BLaER1 (cell line): ENCODE data around the gene PRG3.

ENCODE experiments used
- H3K27ac ChIP-seq: shearing (Covaris generic); formaldehyde crosslinking; 2 replicates; pipeline ENCODE4 v1.8.1; 2022
- H3K27me3 ChIP-seq: shearing (Covaris generic); formaldehyde crosslinking; 2 replicates; pipeline ENCODE4 v1.8.1; 2022
- H3K36me3 ChIP-seq: shearing (Covaris generic); formaldehyde crosslinking; 2 replicates; pipeline ENCODE4 v1.8.1; 2022
- H3K4me1 ChIP-seq: shearing (Covaris generic); formaldehyde crosslinking; 2 replicates; pipeline ENCODE4 v1.8.1; 2022
- H3K4me2 ChIP-seq: shearing (Covaris generic); formaldehyde crosslinking; 2 replicates; pipeline ENCODE4 v1.8.1; 2022
- H3K4me3 ChIP-seq: shearing (Covaris generic); formaldehyde crosslinking; 2 replicates; pipeline ENCODE4 v1.8.1; 2022
- H3K9ac ChIP-seq: shearing (Covaris generic); formaldehyde crosslinking; 2 replicates; pipeline ENCODE4 v1.8.1; 2022
- H3K9me3 ChIP-seq: shearing (Covaris generic); formaldehyde crosslinking; 2 replicates; pipeline ENCODE4 v1.8.1; 2022
- H4K20me1 ChIP-seq: shearing (Covaris generic); formaldehyde crosslinking; 2 replicates; pipeline ENCODE4 v1.8.1; 2022
- Cebpa-rat ChIP-seq: shearing (Covaris generic); IDR thresholded peaks from 2 replicates; pipeline ENCODE4 v1.8.1; 2022

Gene PRG3

DNA sequence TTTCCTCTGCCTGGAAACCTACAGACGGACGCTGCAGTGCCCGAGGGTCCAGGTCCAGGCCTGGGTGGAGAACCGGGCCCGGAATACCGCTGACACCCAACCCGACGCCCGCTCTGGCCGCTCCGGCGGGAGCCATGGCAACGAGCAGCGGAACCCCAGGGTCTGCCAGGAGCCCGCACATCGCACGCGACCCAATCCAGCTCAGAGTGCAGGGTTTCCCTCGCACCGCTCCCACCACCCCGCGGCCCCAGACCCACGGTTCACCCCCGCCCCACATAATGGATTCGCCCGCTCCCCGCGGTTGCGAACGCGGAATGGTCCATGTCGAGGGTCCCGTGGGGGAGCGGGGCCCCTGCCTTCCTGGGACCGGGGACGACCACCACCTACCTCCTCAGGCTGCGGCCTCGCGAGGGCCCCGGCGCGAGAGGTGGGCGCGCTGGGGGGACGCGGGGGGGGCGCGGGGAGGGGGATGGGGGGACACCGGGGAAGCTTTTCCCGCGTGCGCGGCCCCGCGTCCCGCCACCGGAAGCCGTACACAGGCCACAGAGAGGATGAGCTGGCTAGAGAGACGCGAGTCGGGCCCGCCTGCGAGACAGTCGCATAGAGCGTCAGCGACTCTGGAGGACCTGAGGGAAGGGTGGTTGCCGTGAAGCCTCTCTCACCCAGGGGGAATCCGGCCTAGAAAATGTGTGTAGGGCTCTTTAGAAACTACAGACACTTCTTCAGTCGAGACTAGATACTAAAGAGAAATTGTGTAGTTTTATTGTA lies 45.4 kb downstream of the PRG3 start, which contains the start of gene SSRP1:
TSS of gene SSRP1 (minus strand) at position 550 of the 768 bp plus-strand sequence. CDS start 771 bp downstream, outside the sequence.
- peak within 1 kb of the TSS; percentile 85 for H3K4me3 ChIP-seq
- H4K20me1 ChIP-seq = peaks cover 26% of the 10 kb centered on the region; the same call in 1 of the 2 replicates
- H3K27ac ChIP-seq = peak within 1 kb of the TSS; percentile 89
- no peak for TF ChIP-seq Cebpa-rat
- peak within 1 kb of the TSS; percentile 83 for H3K4me2 ChIP-seq
- peaks cover 40% of the 10 kb centered on the region for H3K36me3 ChIP-seq
- peak within 1 kb of the TSS; percentile 94 for H3K9ac ChIP-seq
- H3K27me3 ChIP-seq = no peaks in the 10 kb centered on the region
- H3K9me3 ChIP-seq = no peaks in the 10 kb centered on the region
- H3K4me1 ChIP-seq = peaks cover 33% of the 10 kb centered on the region

- H3K27me3 ChIP-seq = no peaks in the 10 kb centered on the region
- no peak for TF ChIP-seq Cebpa-rat
- peak overlapping the region; percentile 83 for H3K4me2 ChIP-seq
- H4K20me1 ChIP-seq = peaks cover 26% of the 10 kb centered on the region; the same call in 1 of the 2 replicates
- H3K4me1 ChIP-seq = peaks cover 33% of the 10 kb centered on the region
- peak overlapping the region; percentile 89 for H3K27ac ChIP-seq
- peak overlapping the region; percentile 94 for H3K9ac ChIP-seq
- H3K4me3 ChIP-seq = peak overlapping the region; percentile 85
- H3K9me3 ChIP-seq = no peaks in the 10 kb centered on the region
- peaks cover 45% of the 10 kb centered on the region for H3K36me3 ChIP-seq
Observed at GRCh38 chr11:57335023-57335342, 46.0 kb downstream of the PRG3 start.

DNA sequence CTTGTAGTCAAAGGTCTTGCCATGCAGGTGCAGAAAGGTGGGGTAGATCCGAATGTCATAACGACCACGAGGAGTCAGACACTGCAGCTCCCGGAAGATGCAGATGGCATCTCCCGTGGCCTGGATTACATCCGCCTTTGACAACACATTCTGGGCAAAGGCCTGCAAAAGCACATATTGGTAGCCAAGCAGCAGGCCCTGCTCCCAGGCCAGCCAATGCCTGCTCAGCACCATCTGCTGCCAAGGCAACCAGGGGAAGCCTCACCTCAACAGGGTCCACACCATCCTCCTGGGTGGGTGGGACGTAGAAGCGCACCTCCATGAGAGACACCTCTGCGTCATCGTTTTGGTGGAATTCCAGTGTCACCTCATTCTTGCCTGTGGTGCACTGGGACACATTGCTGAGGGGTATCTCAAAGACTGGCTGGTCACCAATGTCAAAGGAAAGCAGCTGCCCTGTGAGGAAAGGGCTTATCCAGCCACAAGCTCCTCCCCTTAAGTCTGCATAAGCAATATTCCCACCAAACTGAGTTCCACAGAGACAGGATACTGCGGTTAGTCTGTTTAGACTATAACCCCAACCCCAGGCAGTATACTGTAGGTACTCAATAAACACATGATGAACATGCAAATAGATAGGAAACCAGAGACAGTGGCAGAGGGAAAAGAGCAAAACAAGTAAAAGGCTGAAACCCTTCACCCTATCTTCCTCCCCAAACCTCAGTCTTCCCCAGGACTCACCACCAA lies 48.1 kb downstream of the PRG3 start:
- Histone ChIP-seq H4K20me1 (peaks cover 26% of the 10 kb centered on the region; the same call in 1 of the 2 replicates), H3K9me3 (no peaks in the 10 kb centered on the region), H3K4me1 (peaks cover 33% of the 10 kb centered on the region), H3K9ac (peak overlapping the region; percentile 94; the same call in 1 of the 2 replicates), H3K4me3 (no peak overlapping the region), H3K36me3 (peaks cover 66% of the 10 kb centered on the region), H3K27me3 (no peaks in the 10 kb centered on the region), H3K4me2 (no peak overlapping the region), H3K27ac (no peak overlapping the region)
- no peak for TF ChIP-seq Cebpa-rat

- Histone ChIP-seq H3K4me2 (no peak overlapping the region), H3K36me3 (peaks cover 78% of the 10 kb centered on the region), H3K27ac (no peak overlapping the region), H3K9me3 (no peaks in the 10 kb centered on the region), H3K9ac (no peak overlapping the region), H4K20me1 (peaks cover 26% of the 10 kb centered on the region; the same call in 1 of the 2 replicates), H3K27me3 (no peaks in the 10 kb centered on the region), H3K4me1 (peaks cover 33% of the 10 kb centered on the region), H3K4me3 (no peak overlapping the region)
- TF ChIP-seq Cebpa-rat = no peak
Observed at GRCh38 chr11:57331720-57332119, 49.2 kb downstream of the PRG3 start.

- no peak overlapping the region for H3K4me3 ChIP-seq
- TF ChIP-seq Cebpa-rat = no peak
- H3K36me3 ChIP-seq = peaks cover 88% of the 10 kb centered on the region
- H3K27me3 ChIP-seq = no peaks in the 10 kb centered on the region
- peaks cover 26% of the 10 kb centered on the region; the same call in 1 of the 2 replicates for H4K20me1 ChIP-seq
- H3K27ac ChIP-seq = no peak overlapping the region
- H3K4me1 ChIP-seq = peaks cover 37% of the 10 kb centered on the region
- H3K9ac ChIP-seq = no peak overlapping the region
- H3K9me3 ChIP-seq = no peaks in the 10 kb centered on the region
- H3K4me2 ChIP-seq = no peak overlapping the region
Observed at GRCh38 chr11:57330029-57330428, 50.9 kb downstream of the PRG3 start.

- Histone ChIP-seq H3K9ac (no peak overlapping the region), H3K9me3 (no peaks in the 10 kb centered on the region), H4K20me1 (peaks cover 26% of the 10 kb centered on the region), H3K4me3 (no peak overlapping the region), H3K27ac (no peak overlapping the region), H3K4me1 (peaks cover 30% of the 10 kb centered on the region), H3K4me2 (no peak overlapping the region), H3K27me3 (no peaks in the 10 kb centered on the region), H3K36me3 (peaks cover 70% of the 10 kb centered on the region)
- no peak for TF ChIP-seq Cebpa-rat
Observed at GRCh38 chr11:57327721-57328120, 53.2 kb downstream of the PRG3 start.
